Stimulated activated memory B cell treated with anti-CD40 and anti-IgM and Interleukin-4, amounts not matched to agents 10 μg/mL and 1 μg/mL and 100 μg/mL, for 72 hours (primary cell): ENCODE results near the gene KRT17.
"Not testable (repeated sequence)": the region's sequence is repeated elsewhere in the genome, so short reads cannot be mapped to it uniquely, and the experiment has no call there.

Experiments
- ATAC-seq: fragments of 150-1000 bp; cut with Tn5 transposase; 2 replicates; pipeline ENCODE4 v1.10.0; 2021
- H3K27ac Mint-ChIP-seq: one replicate; pipeline ENCODE4 v1.8.0; 2022; ENCODE audit warnings: mild to moderate bottlenecking, mixed read lengths
- H3K27me3 Mint-ChIP-seq: one replicate; pipeline ENCODE4 v1.8.0; 2022; ENCODE audit warnings: mixed read lengths
- H3K36me3 Mint-ChIP-seq: one replicate; pipeline ENCODE4 v1.8.0; 2022; ENCODE audit warnings: mixed read lengths
- H3K4me1 Mint-ChIP-seq: one replicate; pipeline ENCODE4 v1.8.0; 2022; ENCODE audit warnings: mixed read lengths
- H3K4me3 Mint-ChIP-seq: one replicate; pipeline ENCODE4 v1.8.0; 2022; ENCODE audit warnings: mild to moderate bottlenecking, moderate library complexity, mixed read lengths
- H3K9me3 Mint-ChIP-seq: one replicate; pipeline ENCODE4 v1.8.0; 2022; ENCODE audit warnings: mixed read lengths

Gene KRT17

GRCh38 chr17:41620583-41621434 lies 3.6 kb downstream of the KRT17 start:
- Mint-ChIP-seq H3K27ac (no peak overlapping the region), H3K36me3 (no peaks in the 10 kb centered on the region), H3K27me3 (peaks cover 87% of the 10 kb centered on the region), H3K9me3 (no peaks in the 10 kb centered on the region), H3K4me3 (no peak overlapping the region), H3K4me1 (no peaks in the 10 kb centered on the region)
- ATAC-seq, result no peak

- not testable (repeated sequence) for H3K27ac Mint-ChIP-seq, H3K36me3 Mint-ChIP-seq, H3K9me3 Mint-ChIP-seq, H3K4me1 Mint-ChIP-seq, ATAC-seq, H3K4me3 Mint-ChIP-seq
- peaks cover 88% of the 10 kb centered on the region for H3K27me3 Mint-ChIP-seq
These were observed 4.3 kb downstream of the KRT17 start for GRCh38 chr17:41619927-41620582.

GRCh38 chr17:41619036-41619926 lies 5.1 kb downstream of the KRT17 start:
- peak; percentile 16 for ATAC-seq
- H3K27me3 Mint-ChIP-seq, result peaks cover 88% of the 10 kb centered on the region
- no peak overlapping the region for H3K27ac Mint-ChIP-seq

GRCh38 chr17:41618341-41619035 lies 5.9 kb downstream of the KRT17 start:
- Mint-ChIP-seq H3K27ac (no peak overlapping the region), H3K36me3 (no peaks in the 10 kb centered on the region), H3K27me3 (peaks cover 90% of the 10 kb centered on the region), H3K9me3 (no peaks in the 10 kb centered on the region), H3K4me3 (no peak overlapping the region), H3K4me1 (no peaks in the 10 kb centered on the region)
- no peak for ATAC-seq

More at GRCh38 chr17:41619036-41619926, 5.1 kb downstream of the KRT17 start:
- H3K36me3 Mint-ChIP-seq, result no peaks in the 10 kb centered on the region
- no peaks in the 10 kb centered on the region for H3K9me3 Mint-ChIP-seq
- H3K4me1 Mint-ChIP-seq, result no peaks in the 10 kb centered on the region
- no peak overlapping the region for H3K4me3 Mint-ChIP-seq

- Mint-ChIP-seq H3K4me3 (no peak overlapping the region), H3K4me1 (no peaks in the 10 kb centered on the region), H3K36me3 (no peaks in the 10 kb centered on the region), H3K27ac (no peak overlapping the region), H3K27me3 (peaks cover 88% of the 10 kb centered on the region), H3K9me3 (no peaks in the 10 kb centered on the region)
- no peak for ATAC-seq
These were observed 6.7 kb downstream of the KRT17 start for GRCh38 chr17:41617698-41618097.

- Mint-ChIP-seq H3K27me3 (peaks cover 82% of the 10 kb centered on the region), H3K4me1 (no peaks in the 10 kb centered on the region), H3K27ac (no peak overlapping the region), H3K9me3 (no peaks in the 10 kb centered on the region), H3K36me3 (no peaks in the 10 kb centered on the region), H3K4me3 (no peak overlapping the region)
- peak; percentile 34 for ATAC-seq
These were observed 7.2 kb downstream of the KRT17 start for GRCh38 chr17:41617136-41617535.

- H3K27ac Mint-ChIP-seq, ATAC-seq, H3K9me3 Mint-ChIP-seq, H3K4me1 Mint-ChIP-seq, H3K4me3 Mint-ChIP-seq, H3K36me3 Mint-ChIP-seq: not testable (repeated sequence)
- H3K27me3 Mint-ChIP-seq, result peaks cover 76% of the 10 kb centered on the region
These were observed 7.9 kb downstream of the KRT17 start for GRCh38 chr17:41616486-41616885.

- no peak for ATAC-seq
- Mint-ChIP-seq H3K27me3 (peaks cover 66% of the 10 kb centered on the region), H3K4me3 (no peak overlapping the region), H3K27ac (no peak overlapping the region), H3K4me1 (no peaks in the 10 kb centered on the region), H3K36me3 (no peaks in the 10 kb centered on the region), H3K9me3 (no peaks in the 10 kb centered on the region)
These were observed 8.9 kb downstream of the KRT17 start for GRCh38 chr17:41615454-41615853.

- H3K27me3 Mint-ChIP-seq, result peaks cover 66% of the 10 kb centered on the region
- ATAC-seq, H3K4me3 Mint-ChIP-seq, H3K4me1 Mint-ChIP-seq, H3K27ac Mint-ChIP-seq, H3K36me3 Mint-ChIP-seq, H3K9me3 Mint-ChIP-seq: not testable (repeated sequence)
These were observed 9.6 kb downstream of the KRT17 start for GRCh38 chr17:41614767-41615166.

GRCh38 chr17:41614098-41614497 lies 10.3 kb downstream of the KRT17 start:
- Mint-ChIP-seq H3K27ac (no peak overlapping the region), H3K4me3 (no peak overlapping the region), H3K27me3 (peaks cover 63% of the 10 kb centered on the region), H3K9me3 (no peaks in the 10 kb centered on the region), H3K36me3 (no peaks in the 10 kb centered on the region), H3K4me1 (no peaks in the 10 kb centered on the region)
- no peak for ATAC-seq

GRCh38 chr17:41613277-41614082 lies 10.9 kb downstream of the KRT17 start:
- no peak for ATAC-seq
- Mint-ChIP-seq H3K4me3 (no peak overlapping the region), H3K9me3 (no peaks in the 10 kb centered on the region), H3K27ac (no peak overlapping the region), H3K27me3 (peaks cover 59% of the 10 kb centered on the region), H3K36me3 (no peaks in the 10 kb centered on the region), H3K4me1 (no peaks in the 10 kb centered on the region)

- not testable (repeated sequence) for H3K9me3 Mint-ChIP-seq, H3K4me1 Mint-ChIP-seq, H3K27ac Mint-ChIP-seq, H3K4me3 Mint-ChIP-seq, ATAC-seq, H3K36me3 Mint-ChIP-seq
- peaks cover 53% of the 10 kb centered on the region for H3K27me3 Mint-ChIP-seq
These were observed 11.8 kb downstream of the KRT17 start, which contains the start of gene KRT16 for GRCh38 chr17:41612376-41613160. Gene KRT16 (minus strand): TSS chr17:41612767. CDS start chr17:41612688, 79 bp downstream.

GRCh38 chr17:41610965-41611640 lies 13.3 kb downstream of the KRT17 start:
- Mint-ChIP-seq H3K9me3 (peaks cover 11% of the 10 kb centered on the region), H3K4me1 (no peaks in the 10 kb centered on the region), H3K36me3 (peaks cover 12% of the 10 kb centered on the region), H3K27me3 (peaks cover 53% of the 10 kb centered on the region), H3K27ac (no peak overlapping the region), H3K4me3 (no peak overlapping the region)
- ATAC-seq, result no peak
